GM23248 (cell line): ENCODE measurements around the gene SPATA16.

ENCODE experiments used
- EZH2 ChIP-seq: fragments of 200-600 bp; sonication (generic); IDR thresholded peaks from 2 replicates; pipeline ENCODE4 v1.6.1; 2018; ENCODE audit warnings: antibody characterized with exemption, mild to moderate bottlenecking; ENCODE audit not compliant: insufficient read depth, poor library complexity, severe bottlenecking
- EZH2phosphoT487 ChIP-seq: fragments of 200-600 bp; sonication (generic); IDR thresholded peaks from 2 replicates; pipeline ENCODE4 v1.6.1; 2018; ENCODE audit warnings: antibody characterized with exemption, moderate library complexity, mild to moderate bottlenecking, low read depth; ENCODE audit not compliant: insufficient read depth

DNA sequence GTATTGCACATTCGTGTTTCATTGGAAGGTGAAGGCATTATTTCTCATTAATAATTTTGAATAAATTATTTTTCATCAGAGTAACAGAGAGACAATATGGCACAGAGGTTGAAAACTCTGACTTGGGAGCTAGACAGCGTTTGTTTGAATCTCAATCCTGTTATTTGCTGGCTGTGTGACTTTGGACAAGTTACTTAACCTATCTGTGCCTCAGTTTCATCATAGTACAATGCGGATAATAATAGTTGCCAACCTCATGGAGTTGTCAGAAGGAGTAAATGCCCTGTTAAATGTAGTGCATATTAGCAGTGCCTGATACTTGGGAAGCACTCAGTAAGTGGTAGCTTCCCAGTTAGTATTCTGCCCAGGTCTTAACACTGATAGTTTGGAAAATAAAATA lies 151.7 kb downstream of the SPATA16 start:
- TF ChIP-seq EZH2, result no peak
- TF ChIP-seq EZH2phosphoT487, result no peak
